B cell (primary cell): Measurements from ENCODE around the gene IL17B.

Experiments used
- EZH2 ChIP-seq: IDR thresholded peaks from 2 replicates; pipeline ENCODE4 v1.6.1; 2012; ENCODE audit warnings: borderline replicate concordance, low read depth, mild to moderate bottlenecking, moderate library complexity, low read length; ENCODE audit not compliant: insufficient read depth, poor library complexity, severe bottlenecking
- TF ChIP-seq, protein P1 (sequence below): fragments of 200-600 bp; IDR thresholded peaks from one replicate; pipeline ENCODE4 v1.8.0; 2022; ENCODE audit warnings: antibody characterized with exemption, mild to moderate bottlenecking

DNA sequence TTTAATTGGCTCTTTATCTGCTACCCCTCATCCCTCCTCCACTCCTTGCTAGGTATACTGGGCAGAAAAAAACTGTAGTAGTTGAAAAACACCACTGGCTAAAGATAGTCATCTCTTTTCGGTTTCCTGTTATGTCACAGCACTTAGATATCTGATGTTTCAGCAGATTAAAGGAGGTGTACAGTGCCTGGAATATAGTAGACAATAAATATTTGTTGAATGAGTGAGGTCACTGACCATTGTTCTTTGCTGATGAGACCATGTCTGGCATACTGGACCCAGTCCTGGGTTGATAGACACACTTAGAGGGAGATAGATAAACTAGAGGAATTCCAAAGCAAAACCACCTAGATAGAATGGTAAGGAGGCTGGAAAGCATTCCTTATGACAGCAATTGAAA, 30.6 kb downstream of the IL17B start:
- TF ChIP-seq, protein P1, sequence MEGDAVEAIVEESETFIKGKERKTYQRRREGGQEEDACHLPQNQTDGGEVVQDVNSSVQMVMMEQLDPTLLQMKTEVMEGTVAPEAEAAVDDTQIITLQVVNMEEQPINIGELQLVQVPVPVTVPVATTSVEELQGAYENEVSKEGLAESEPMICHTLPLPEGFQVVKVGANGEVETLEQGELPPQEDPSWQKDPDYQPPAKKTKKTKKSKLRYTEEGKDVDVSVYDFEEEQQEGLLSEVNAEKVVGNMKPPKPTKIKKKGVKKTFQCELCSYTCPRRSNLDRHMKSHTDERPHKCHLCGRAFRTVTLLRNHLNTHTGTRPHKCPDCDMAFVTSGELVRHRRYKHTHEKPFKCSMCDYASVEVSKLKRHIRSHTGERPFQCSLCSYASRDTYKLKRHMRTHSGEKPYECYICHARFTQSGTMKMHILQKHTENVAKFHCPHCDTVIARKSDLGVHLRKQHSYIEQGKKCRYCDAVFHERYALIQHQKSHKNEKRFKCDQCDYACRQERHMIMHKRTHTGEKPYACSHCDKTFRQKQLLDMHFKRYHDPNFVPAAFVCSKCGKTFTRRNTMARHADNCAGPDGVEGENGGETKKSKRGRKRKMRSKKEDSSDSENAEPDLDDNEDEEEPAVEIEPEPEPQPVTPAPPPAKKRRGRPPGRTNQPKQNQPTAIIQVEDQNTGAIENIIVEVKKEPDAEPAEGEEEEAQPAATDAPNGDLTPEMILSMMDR = no peak
- TF ChIP-seq EZH2 = no peak
